OCI-LY7 (cell line): ENCODE results near the gene TGFB1. TPM values are rescaled to one million over a fixed set of nuclear protein-coding genes. Genes with fewer than 3 reads are reported as not detected.

ENCODE experiments used
- BruUV-seq: library from RNA; stranded (reverse); fragments of 400-500 nt; replicated peaks from 2 replicates; lab custom pipeline; 2021; lab: Mats Ljungman, UMichigan
- CTCF ChIA-PET: fragments of 300-600 bp; sonication (Branson Sonifier 250); formaldehyde crosslinking; loops from one replicate; lab custom pipeline; 2022; ENCODE audit warnings: antibody characterized with exemption; ENCODE audit not compliant: unreplicated experiment; lab: Charles Lee
- POLR2A ChIA-PET: fragments of 300-600 bp; sonication (Branson Sonifier 250); formaldehyde crosslinking; loops from one replicate; lab custom pipeline; 2022; ENCODE audit warnings: antibody characterized with exemption; lab: Charles Lee
- DNase-seq: peaks from one replicate; pipeline ENCODE4 v3.0.0-alpha.2; 2015; ENCODE audit warnings: low spot score
- H2AFZ ChIP-seq: fragments of 200-600 bp; sonication (generic), shearing (Covaris generic); 2 replicates; pipeline ENCODE4 v1.6.1; 2014; ENCODE audit warnings: mild to moderate bottlenecking, antibody characterized with exemption, low read length, moderate library complexity
- H3K27ac ChIP-seq: fragments of 200-600 bp; sonication (generic); 2 replicates; pipeline ENCODE4 v1.5.1; 2014; ENCODE audit warnings: mixed run types, low read depth, mild to moderate bottlenecking, moderate library complexity, low read length, inconsistent platforms; ENCODE audit not compliant: poor library complexity, severe bottlenecking
- H3K36me3 ChIP-seq: fragments of 200-600 bp; sonication (generic); 2 replicates; pipeline ENCODE4 v1.6.1; 2014; ENCODE audit warnings: mild to moderate bottlenecking, antibody characterized with exemption, low read length, moderate library complexity, mixed read lengths; ENCODE audit not compliant: insufficient read depth
- H3K4me1 ChIP-seq: fragments of 200-600 bp; sonication (generic); 2 replicates; pipeline ENCODE4 v1.5.1; 2014; ENCODE audit warnings: mild to moderate bottlenecking, low read length; ENCODE audit not compliant: insufficient read depth, poor library complexity, severe bottlenecking
- H3K4me2 ChIP-seq: fragments of 200-600 bp; sonication (generic); 2 replicates; pipeline ENCODE4 v1.6.1; 2014; ENCODE audit warnings: mild to moderate bottlenecking, low read length
- H3K4me3 ChIP-seq: fragments of 200-600 bp; sonication (generic); 2 replicates; pipeline ENCODE4 v1.5.1; 2014; ENCODE audit warnings: mild to moderate bottlenecking, low read depth, low read length; ENCODE audit not compliant: poor library complexity, severe bottlenecking
- H3K79me2 ChIP-seq: fragments of 200-600 bp; sonication (generic); 2 replicates; pipeline ENCODE4 v1.6.1; 2016; ENCODE audit warnings: low read depth, mild to moderate bottlenecking, low read length, moderate library complexity, mixed read lengths; ENCODE audit not compliant: insufficient read depth
- H3K9me2 ChIP-seq: fragments of 200-600 bp; sonication (generic); 2 replicates; pipeline ENCODE4 v1.6.1; 2016; ENCODE audit warnings: mild to moderate bottlenecking, low read length, mixed read lengths; ENCODE audit not compliant: insufficient read depth
- H3K9me3 ChIP-seq: fragments of 200-600 bp; sonication (generic); 2 replicates; pipeline ENCODE4 v1.6.1; 2014; ENCODE audit warnings: mild to moderate bottlenecking, mixed run types, low read length, mixed read lengths
- H4K20me1 ChIP-seq: fragments of 200-600 bp; sonication (generic); 2 replicates; pipeline ENCODE4 v1.6.1; 2014; ENCODE audit warnings: mild to moderate bottlenecking, antibody characterized with exemption, low read length, moderate library complexity, mixed read lengths; ENCODE audit not compliant: insufficient read depth
- CTCF ChIP-seq: fragments of 200-600 bp; sonication (generic); conservative IDR thresholded peaks from 2 replicates; pipeline ENCODE4 v1.5.1; 2014; ENCODE audit warnings: mild to moderate bottlenecking, antibody characterized with exemption, low read length, moderate library complexity, mixed read lengths
- EZH2phosphoT487 ChIP-seq: fragments of 200-600 bp; sonication (generic); IDR thresholded peaks from 2 replicates; pipeline ENCODE4 v1.6.1; 2018; ENCODE audit warnings: low read depth, borderline replicate concordance, mild to moderate bottlenecking, mixed run types, antibody characterized with exemption, low read length, moderate library complexity, mixed read lengths
- intact Hi-C: fragments of 100-400 bp; cut with micrococcal nuclease; formaldehyde crosslinking; loops from one replicate; pipeline ENCODE4 v1.10.0; 2022; ENCODE audit not compliant: unreplicated experiment
- total RNA-seq, 2 experiments: library from RNA; depleted of rRNA in 1 of 2; stranded (reverse); fragments of >200 nt in 1 of 2; shearing (Covaris generic) in 1 of 2; gene quantifications; 2 replicates each; pipeline ENCODE4 v1.2.3, GENCODE V29; 2014 to 2022

Gene TGFB1
- total RNA-seq, 2 experiments from 2014 or later: 15.5 to 88.8 TPM

DNA sequence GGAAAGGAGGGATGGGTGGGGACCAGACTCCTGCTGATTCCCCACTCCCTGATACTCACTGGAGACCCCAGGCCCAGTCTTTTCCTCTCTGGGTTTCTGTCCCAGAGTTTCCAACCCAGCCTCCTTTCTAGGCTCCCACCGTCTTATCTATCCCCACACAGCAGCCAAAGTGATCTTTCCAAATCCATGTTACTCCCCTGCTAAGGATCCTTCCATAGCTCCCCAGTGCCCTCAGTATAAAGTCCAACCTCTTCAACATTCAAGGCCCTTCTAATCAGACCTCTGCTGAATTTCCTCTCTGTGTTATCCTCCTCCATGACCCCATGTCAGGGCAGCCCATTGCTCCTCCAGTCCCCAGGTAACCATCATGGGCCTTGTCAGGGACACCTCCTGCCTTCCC, 1.3 kb upstream of the TGFB1 start:
- no peaks in the 10 kb centered on the region for H3K9me3 ChIP-seq
- H3K27ac ChIP-seq: no peak overlapping the region
- H3K4me2 ChIP-seq: no peak overlapping the region
- intact Hi-C loops: no loop called here
- H3K36me3 ChIP-seq: peaks cover 9% of the 10 kb centered on the region; the same call in 1 of the 2 replicates
- H3K4me1 ChIP-seq: peaks cover 15% of the 10 kb centered on the region
- H3K79me2 ChIP-seq: peaks cover 35% of the 10 kb centered on the region; the same call in 1 of the 2 replicates
- TF ChIP-seq EZH2phosphoT487 (no peak), CTCF (no peak)
- no peak overlapping the region for H2AFZ ChIP-seq
- ChIA-PET POLR2A (interaction anchor here (1.5 kb wide), 1 partner anchor 9 kb away, joined by 8 read pairs; the partner anchor contains the start of gene B9D2), CTCF (interaction anchor here (0.6 to 0.9 kb wide), 2 partner anchors 9 to 120 kb away, joined by 3 to 4 read pairs; partner anchors contain the start of gene B9D2)
- H4K20me1 ChIP-seq: peaks cover 4% of the 10 kb centered on the region
- no TSS peak for BruUV-seq
- no peak for DNase-seq
- no peak overlapping the region for H3K4me3 ChIP-seq
- no peaks in the 10 kb centered on the region for H3K9me2 ChIP-seq

DNA sequence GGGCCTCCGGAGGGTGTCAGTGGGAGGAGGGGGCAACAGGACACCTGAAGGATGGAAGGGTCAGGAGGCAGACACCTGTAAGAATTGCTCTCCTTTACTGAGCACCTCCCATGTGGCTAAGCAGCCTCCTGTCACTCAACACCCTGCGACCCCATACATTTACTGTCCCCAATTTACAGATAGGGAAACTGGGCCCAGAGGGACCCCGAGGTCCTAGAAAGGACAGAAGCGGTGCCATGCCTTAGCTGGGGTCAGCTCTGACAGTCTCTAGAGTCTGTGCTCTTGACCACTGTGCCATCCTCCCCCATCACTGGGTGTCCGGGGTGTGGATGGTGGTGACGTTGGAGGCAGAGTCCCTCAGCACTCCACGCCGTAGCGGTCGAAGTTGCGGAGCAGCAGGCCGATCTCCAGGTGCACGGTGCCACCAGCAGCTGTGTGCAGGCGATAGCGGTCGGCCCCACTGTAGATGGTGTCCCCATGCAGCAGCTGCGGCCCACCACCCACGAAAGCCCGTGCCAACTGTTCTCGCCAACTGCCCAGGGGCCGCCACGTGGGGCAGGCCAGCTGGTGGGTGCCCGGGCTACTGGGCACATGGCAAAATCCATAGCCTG, 726 bp upstream of the TGFB1 start:
- Histone ChIP-seq H3K36me3 (peaks cover 15% of the 10 kb centered on the region), H2AFZ (no peak overlapping the region), H4K20me1 (peaks cover 4% of the 10 kb centered on the region), H3K79me2 (peaks cover 41% of the 10 kb centered on the region; the same call in 1 of the 2 replicates), H3K27ac (no peak overlapping the region), H3K9me3 (no peaks in the 10 kb centered on the region), H3K4me3 (peak overlapping the region; percentile 77), H3K4me1 (peaks cover 15% of the 10 kb centered on the region), H3K4me2 (peak overlapping the region; percentile 78), H3K9me2 (no peaks in the 10 kb centered on the region)
- ChIA-PET POLR2A (interaction anchor here (1.5 kb wide), 1 partner anchor 10 kb away, joined by 8 read pairs; the partner anchor contains the start of gene B9D2), CTCF (interaction anchor here (0.6 kb wide), 1 partner anchor 119 kb away, joined by 4 read pairs; no protein-coding TSS in a partner anchor)
- BruUV-seq: no TSS peak
- intact Hi-C loops: no loop called here
- no peak for TF ChIP-seq EZH2phosphoT487
- no peak for TF ChIP-seq CTCF
- no peak for DNase-seq
